ENCODE results near the gene SLC6A18. TPM values are rescaled to one million over a fixed set of nuclear protein-coding genes. Genes with fewer than 3 reads are reported as not detected.
"Not testable (repeated sequence)": the region's sequence is repeated elsewhere in the genome, so short reads cannot be mapped to it uniquely, and the experiment has no call there.

The SLC6A18 gene
- total and polyA plus RNA-seq, 10 of the 15 experiments (the other 5 are each of a cell fraction or from before 2014, with no cell fraction given): not detected

- H3K4me3 ChIP-seq; RAD21 ChIA-PET (ENCODE audit: unreplicated experiment); H4K20me1 ChIP-seq (ENCODE audit: control insufficient read depth, insufficient read depth); H3K4me1 ChIP-seq (ENCODE audit: control insufficient read depth, insufficient read depth, low read length); H3K36me3 ChIP-seq (ENCODE audit: control insufficient read depth in 2 of 2, insufficient read depth in 2 of 2, low read length in 1 of 2); ATAC-seq; DNase-seq (ENCODE audit: low read depth, low spot score); FAIRE-seq; H3K27ac ChIP-seq (ENCODE audit: control insufficient read depth, insufficient read depth); BruUV-seq (replicated peaks); H3K4me2 ChIP-seq (ENCODE audit: control insufficient read depth, insufficient read depth); H3K79me2 ChIP-seq (ENCODE audit: control insufficient read depth, insufficient read depth, low read length); SMC1A ChIA-PET (ENCODE audit: uncharacterized antibody, unreplicated experiment); H3K9ac ChIP-seq (ENCODE audit: control insufficient read depth, insufficient read depth, low read length); in situ Hi-C loops (cut with MboI); H3K9me3 ChIP-seq (replicated peaks; ENCODE audit: control insufficient read depth, insufficient read depth, low read length); intact Hi-C loops (cut with micrococcal nuclease; ENCODE audit: unreplicated experiment); H3K27me3 ChIP-seq (replicated peaks in 1 of 2; ENCODE audit: control insufficient read depth in 2 of 2, insufficient read depth in 2 of 2, low read length in 1 of 2); H2AFZ ChIP-seq (ENCODE audit: control insufficient read depth, low read depth, low read length): not testable (repeated sequence)
- POLR2A ChIA-PET: interaction anchor here (0.6 kb wide), 1 partner anchor 179 kb away, joined by 4 read pairs; no protein-coding TSS in a partner anchor
- WGBS (ENCODE audit: insufficient coverage, insufficient replicate concordance, low lambda C conversion rate, missing lambda C conversion rate): 54% methylated on average over 11 of the region's 11 CpGs
- CTCF ChIA-PET: interaction anchor here (0.7 kb wide), 1 partner anchor 632 kb away, joined by 3 read pairs; no protein-coding TSS in a partner anchor
Observed at GRCh38 chr5:1229023-1229422, 3.8 kb downstream of the SLC6A18 start.

GRCh38 chr5:1229822-1230221 lies 4.6 kb downstream of the SLC6A18 start:
- Histone ChIP-seq H2AFZ (ENCODE audit: control insufficient read depth, low read depth, low read length) (no peak overlapping the region), H3K79me2 (ENCODE audit: control insufficient read depth, insufficient read depth, low read length) (no peaks in the 10 kb centered on the region), H3K9me3 (replicated peaks; ENCODE audit: control insufficient read depth, insufficient read depth, low read length) (no peaks in the 10 kb centered on the region; the same call in 2 of the 3 replicates), H3K4me2 (ENCODE audit: control insufficient read depth, insufficient read depth) (no peak overlapping the region), H3K27ac (ENCODE audit: control insufficient read depth, insufficient read depth) (no peak overlapping the region), H3K36me3 (ENCODE audit: control insufficient read depth in 2 of 2, insufficient read depth in 2 of 2, low read length in 1 of 2) (no peaks in the 10 kb centered on the region), H3K4me1 (ENCODE audit: control insufficient read depth, insufficient read depth, low read length) (no peaks in the 10 kb centered on the region), H3K4me3 (no peak overlapping the region), H4K20me1 (ENCODE audit: control insufficient read depth, insufficient read depth) (no peaks in the 10 kb centered on the region), H3K27me3 (replicated peaks in 1 of 2; ENCODE audit: control insufficient read depth in 2 of 2, insufficient read depth in 2 of 2, low read length in 1 of 2) (no peaks in the 10 kb centered on the region; a peak in 2 of 4 replicates), H3K9ac (ENCODE audit: control insufficient read depth, insufficient read depth, low read length) (no peak overlapping the region)
- DNase-seq (ENCODE audit: low read depth, low spot score) (no peak), FAIRE-seq (no peak), ATAC-seq (no peak)
- BruUV-seq (replicated peaks): no TSS peak
- POLR2A ChIA-PET: no interaction called here
- 23% methylated on average over 4 of the region's 7 CpGs for WGBS (ENCODE audit: insufficient coverage, insufficient replicate concordance, low lambda C conversion rate, missing lambda C conversion rate)
- RAD21 ChIA-PET (ENCODE audit: unreplicated experiment): no interaction called here
- in situ Hi-C loops (cut with MboI) (no loop called here), intact Hi-C loops (cut with micrococcal nuclease; ENCODE audit: unreplicated experiment) (no loop called here)
- TF ChIP-seq MYB (IDR thresholded peaks at IDR 0.05; ENCODE audit: borderline replicate concordance, low read depth, low read length) (no peak), NBN (IDR thresholded peaks at IDR 0.05) (no peak), ASH2L (IDR thresholded peaks at IDR 0.05; ENCODE audit: borderline replicate concordance, low read depth) (no peak), NRF1 (conservative IDR thresholded peaks at IDR 0.05; ENCODE audit: low read depth, low read length) (no peak), FOXK2 (IDR thresholded peaks at IDR 0.05) (no peak), MEF2B (IDR thresholded peaks at IDR 0.05; ENCODE audit: partially characterized antibody, poor library complexity, severe bottlenecking) (no peak), ESRRA (IDR thresholded peaks at IDR 0.05; ENCODE audit: low read length) (no peak), CHD2 (IDR thresholded peaks at IDR 0.05; ENCODE audit: borderline replicate concordance, low read depth, low read length) (no peak), MXI1 (IDR thresholded peaks at IDR 0.05; ENCODE audit: low read depth, low read length) (no peak), TBL1XR1 (IDR thresholded peaks at IDR 0.05; ENCODE audit: low read depth, low read length) (no peak), CBX3 (IDR thresholded peaks at IDR 0.05; ENCODE audit: borderline replicate concordance, low read depth) (no peak), IRF5 (IDR thresholded peaks at IDR 0.05; ENCODE audit: borderline replicate concordance) (no peak), ZNF24 (IDR thresholded peaks at IDR 0.05) (no peak), IKZF2 (IDR thresholded peaks at IDR 0.05) (no peak), SIN3A (IDR thresholded peaks at IDR 0.05; ENCODE audit: low read depth, low read length) (no peak), EZH2 (IDR thresholded peaks at IDR 0.05; ENCODE audit: borderline replicate concordance, control insufficient read depth, low read depth, low read length) (no peak), NFXL1 (IDR thresholded peaks at IDR 0.05; ENCODE audit: borderline replicate concordance) (no peak), STAT3 (IDR thresholded peaks at IDR 0.05; ENCODE audit: low read depth, low read length) (no peak)
- CTCF ChIA-PET: no interaction called here
- SMC1A ChIA-PET (ENCODE audit: uncharacterized antibody, unreplicated experiment): no interaction called here
